Stomach (tissue), 4 donors: Measurements from ENCODE around the gene ACP2.

Experiments
- CTCF ChIP-seq, 7 experiments: fragments of 450-650 bp in 4 of 7; fragments of 200-600 bp in 3 of 7; sonication (generic) in 3 of 7; IDR thresholded peaks; one replicate each; pipeline ENCODE4 v1.5.1; 2016 to 2019; ENCODE audit warnings: antibody characterized with exemption in 7 of 7, control low read depth in 2 of 7, mild to moderate bottlenecking in 1 of 7
- EP300 ChIP-seq: sonication (generic); formaldehyde crosslinking; IDR thresholded peaks from one replicate; pipeline ENCODE4 v1.6.1; 2017; ENCODE audit warnings: antibody characterized with exemption
- POLR2AphosphoS5 ChIP-seq, 3 donors: sonication (generic); formaldehyde crosslinking; IDR thresholded peaks; one replicate each; pipeline ENCODE4 v1.6.1; 2016; ENCODE audit warnings: antibody characterized with exemption in 3 of 3

GRCh38 chr11:47234669-47235100 lies 13.9 kb downstream of the ACP2 start:
- TF ChIP-seq EP300 (no peak), CTCF (IDR thresholded peaks at IDR 0.05) (no peak), POLR2AphosphoS5 (IDR thresholded peaks at IDR 0.05) (no peak)
